ENCODE measurements around the gene ABTB2.

The ABTB2 gene

DNA sequence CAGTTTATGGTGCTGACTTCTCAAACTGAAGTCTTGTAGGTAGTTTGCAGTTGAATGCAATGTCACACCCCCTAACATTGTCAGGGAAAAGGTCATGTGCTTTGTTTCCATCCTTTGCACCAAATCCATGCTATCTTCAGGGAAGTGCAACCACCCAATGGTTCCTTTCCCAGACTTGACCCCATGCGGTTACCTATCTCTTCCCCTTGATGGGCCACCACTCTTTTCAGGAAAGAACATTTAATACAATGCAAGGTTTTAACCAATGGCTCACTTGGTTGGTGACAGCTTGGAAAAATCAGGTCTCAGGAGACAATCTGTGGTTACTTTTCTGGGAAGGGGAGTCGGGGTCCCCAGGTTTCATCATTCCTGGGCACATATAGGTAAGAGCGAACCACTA is 2.1 kb downstream of the ABTB2 start:
- DNase-seq (ENCODE audit: low spot score) = no peak
- no peak for TF ChIP-seq CTCF (IDR thresholded peaks at IDR 0.05; ENCODE audit: extremely low read depth, missing control alignments)

DNA sequence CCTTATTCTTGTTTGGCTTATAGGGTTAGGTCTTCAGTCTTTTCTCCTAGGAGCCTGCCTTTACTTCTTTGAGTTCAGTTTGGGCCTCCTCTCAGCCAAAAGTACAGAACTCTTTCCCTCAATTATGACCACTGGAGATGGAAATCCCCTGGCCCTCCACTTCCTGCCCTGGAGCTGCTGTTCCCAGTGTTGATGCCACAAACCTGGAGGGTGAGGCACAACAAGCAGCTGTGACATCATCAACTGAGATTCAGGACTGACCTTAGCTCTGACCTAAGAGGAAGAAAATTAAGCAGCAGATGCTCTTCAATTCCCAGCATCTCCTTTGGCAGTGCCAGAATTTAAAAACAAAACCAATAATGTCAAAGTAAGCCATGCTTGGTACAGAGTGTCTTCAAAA is 3.0 kb downstream of the ABTB2 start:
- no peak for DNase-seq (ENCODE audit: low spot score)
- no peak for TF ChIP-seq CTCF (IDR thresholded peaks at IDR 0.05; ENCODE audit: extremely low read depth, missing control alignments)

DNA sequence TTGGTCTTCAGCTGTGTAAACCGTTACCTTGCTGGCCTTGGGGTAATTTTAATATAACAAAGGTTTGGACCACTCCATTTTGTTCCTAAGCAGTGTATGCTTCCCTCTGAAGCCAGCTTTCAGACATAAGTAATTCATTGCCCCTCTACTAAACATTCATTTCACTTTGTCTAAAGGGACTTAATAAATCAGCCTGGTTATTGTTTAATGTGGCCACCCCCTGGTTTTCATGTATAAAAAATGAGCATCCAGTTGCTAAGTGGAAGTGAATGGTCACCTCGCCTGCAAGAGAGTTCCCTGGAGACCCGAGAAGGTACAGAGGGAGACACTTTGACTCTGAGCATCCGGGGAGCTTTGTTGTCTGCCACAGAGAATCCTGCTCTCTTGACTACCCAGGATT is 3.9 kb downstream of the ABTB2 start:
- DNase-seq (ENCODE audit: low spot score) = no peak
- no peak for TF ChIP-seq CTCF (IDR thresholded peaks at IDR 0.05; ENCODE audit: extremely low read depth, missing control alignments)

- TF ChIP-seq CTCF (IDR thresholded peaks at IDR 0.05; ENCODE audit: extremely low read depth, missing control alignments) = no peak
- DNase-seq (ENCODE audit: low spot score) = peak; percentile 48
These were observed 5.9 kb downstream of the ABTB2 start for GRCh38 chr11:34351687-34352469.

- no peak for DNase-seq (ENCODE audit: low spot score)
- TF ChIP-seq CTCF (IDR thresholded peaks at IDR 0.05; ENCODE audit: extremely low read depth, missing control alignments) = no peak
These were observed 6.8 kb downstream of the ABTB2 start for GRCh38 chr11:34351051-34351450.

DNA sequence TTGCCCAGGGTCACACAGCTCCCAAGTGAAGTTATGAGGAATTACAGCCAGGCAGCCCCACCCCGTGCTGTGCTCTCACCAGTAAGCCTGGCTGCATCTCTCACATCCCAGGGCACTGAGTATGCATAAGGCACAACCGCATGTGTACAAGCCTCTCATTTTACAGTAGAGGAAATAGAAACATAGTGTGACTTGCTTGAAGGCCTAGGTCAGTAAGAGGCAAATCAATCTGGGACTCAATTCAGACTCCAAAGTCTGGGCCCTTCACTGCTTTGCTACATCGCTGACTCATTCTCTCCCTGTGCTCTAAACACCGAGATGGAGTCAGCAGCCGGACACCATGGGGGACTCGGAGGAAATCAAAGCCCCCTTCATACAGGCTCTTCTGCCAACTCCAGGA is 7.9 kb downstream of the ABTB2 start:
- TF ChIP-seq CTCF (IDR thresholded peaks at IDR 0.05; ENCODE audit: extremely low read depth, missing control alignments) = no peak
- no peak for DNase-seq (ENCODE audit: low spot score)

- no peak for DNase-seq (ENCODE audit: low spot score)
These were observed 8.9 kb downstream of the ABTB2 start for GRCh38 chr11:34348919-34349318.

More at GRCh38 chr11:34348919-34349318, 8.9 kb downstream of the ABTB2 start:
- TF ChIP-seq CTCF (IDR thresholded peaks at IDR 0.05; ENCODE audit: extremely low read depth, missing control alignments) = no peak

Measured in GM20000 (cell line).